EH (cell line): ENCODE data around the gene CFAP46.
"Not testable (repeated sequence)": the region's sequence is repeated elsewhere in the genome, so short reads cannot be mapped to it uniquely, and the experiment has no call there.

Source experiments
- DNase-seq: peaks from one replicate; pipeline ENCODE4 v3.0.0-alpha.2; 2015; ENCODE audit warnings: low read depth

Gene CFAP46

GRCh38 chr10:132826524-132827422, 115.6 kb downstream of the CFAP46 start:
- DNase-seq = no peak

DNA sequence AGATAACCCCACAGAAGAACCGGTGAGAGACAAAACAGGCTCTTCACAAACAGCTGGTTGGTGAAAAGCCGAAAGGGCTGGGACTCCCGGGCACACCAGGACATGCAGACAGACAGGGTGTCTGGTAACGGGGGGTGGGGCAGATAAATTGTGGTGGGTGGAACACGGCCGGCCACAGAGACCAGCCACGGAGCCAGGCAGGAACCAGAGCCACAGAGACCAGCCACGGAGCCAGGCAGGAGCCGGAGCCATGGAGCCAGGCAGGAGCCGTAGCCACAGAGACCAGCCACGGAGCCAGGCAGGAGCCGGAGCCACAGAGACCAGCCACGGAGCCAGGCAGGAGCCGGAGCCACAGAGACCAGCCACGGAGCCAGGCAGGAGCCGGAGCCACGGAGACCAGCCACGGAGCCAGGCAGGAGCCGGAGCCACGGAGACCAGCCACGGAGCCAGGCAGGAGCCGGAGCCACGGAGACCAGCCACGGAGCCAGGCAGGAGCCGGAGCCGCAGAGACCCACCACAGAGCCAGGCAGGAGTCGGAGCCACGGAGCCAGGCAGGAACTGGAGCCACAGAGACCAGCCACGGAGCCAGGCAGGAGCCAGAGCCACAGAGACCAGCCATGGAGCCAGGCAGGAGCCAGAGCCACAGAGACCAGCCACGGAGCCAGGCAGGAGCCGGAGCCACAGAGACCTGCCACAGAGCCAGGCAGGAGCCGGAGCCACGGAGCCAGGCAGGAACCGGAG, 116.4 kb downstream of the CFAP46 start:
- DNase-seq = not testable (repeated sequence)

- no peak for DNase-seq
Observed at GRCh38 chr10:132820056-132820455, 122.3 kb downstream of the CFAP46 start.

- no peak for DNase-seq
Observed at GRCh38 chr10:132817701-132818211, 124.6 kb downstream of the CFAP46 start.

DNA sequence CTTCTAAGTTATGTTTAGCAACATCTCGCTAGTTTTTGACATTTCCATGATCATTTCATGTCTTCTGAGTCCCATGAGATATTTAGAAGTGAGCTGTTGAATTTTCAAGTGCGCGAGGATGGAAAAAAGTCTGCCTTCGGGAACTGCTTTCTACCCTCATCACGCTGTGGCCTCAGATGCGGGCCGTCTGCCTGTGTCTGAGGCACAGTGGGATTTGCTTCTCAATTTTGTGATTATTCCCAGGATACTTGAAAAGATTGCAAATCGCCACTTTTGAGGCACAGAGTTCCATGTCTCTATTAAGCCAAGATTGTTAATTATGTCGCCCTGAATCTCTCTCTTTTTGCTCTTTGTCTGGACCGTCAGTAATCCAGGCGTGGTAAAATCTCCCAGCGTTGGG, 125.7 kb downstream of the CFAP46 start:
- no peak for DNase-seq

DNA sequence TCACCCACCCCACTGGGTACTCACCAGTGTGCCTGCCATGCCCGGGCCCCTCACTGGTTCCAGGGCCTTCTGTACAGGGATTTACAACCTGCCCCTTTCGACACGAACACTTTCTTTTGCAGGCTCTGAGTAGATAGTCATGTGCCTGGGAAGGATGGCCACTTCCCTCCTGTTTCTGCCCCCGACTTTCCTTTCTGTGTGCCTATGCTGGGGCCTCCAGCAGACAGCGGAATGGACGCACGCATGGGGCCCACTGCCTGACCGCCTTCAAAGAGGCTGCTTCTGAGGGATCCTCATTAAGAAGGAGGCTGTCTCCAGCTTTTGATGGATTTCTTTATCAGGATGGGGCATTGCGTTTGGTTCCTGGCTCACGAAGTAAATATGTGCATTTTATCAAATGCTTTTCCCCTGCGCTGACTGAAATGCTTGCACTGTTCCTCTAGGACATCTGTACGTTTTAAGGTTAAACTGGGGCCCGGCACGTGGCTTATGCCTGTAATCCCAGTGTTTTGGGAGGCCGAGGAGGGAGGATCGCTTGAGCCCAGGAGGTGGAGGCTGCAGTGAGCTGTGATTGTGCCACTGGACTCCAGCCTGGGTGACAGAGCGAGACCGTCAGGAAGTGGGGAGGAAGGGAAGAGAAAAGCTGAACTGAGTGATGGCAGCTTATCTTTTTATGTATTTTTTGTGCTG, 127.1 kb downstream of the CFAP46 start:
- no peak for DNase-seq

DNA sequence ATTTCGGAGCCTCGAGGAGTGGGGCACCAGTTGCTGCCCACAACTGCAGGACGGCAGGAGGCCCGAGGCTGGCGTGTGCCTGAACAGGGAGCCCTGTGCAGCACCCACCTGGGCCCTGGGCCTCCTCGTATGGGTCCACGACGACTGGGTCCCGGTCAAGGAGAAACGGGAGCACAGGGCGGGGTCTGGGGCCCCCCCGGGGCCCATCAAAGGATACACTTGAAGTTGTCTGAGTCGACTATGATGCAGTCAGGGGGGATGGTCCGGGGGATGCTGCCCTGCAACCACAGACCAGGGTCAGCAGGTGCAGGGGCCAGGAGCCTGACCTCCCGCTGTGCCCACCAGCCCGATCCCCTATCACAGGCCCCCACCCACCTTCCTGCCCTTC, 127.9 kb downstream of the CFAP46 start:
- DNase-seq = no peak

DNA sequence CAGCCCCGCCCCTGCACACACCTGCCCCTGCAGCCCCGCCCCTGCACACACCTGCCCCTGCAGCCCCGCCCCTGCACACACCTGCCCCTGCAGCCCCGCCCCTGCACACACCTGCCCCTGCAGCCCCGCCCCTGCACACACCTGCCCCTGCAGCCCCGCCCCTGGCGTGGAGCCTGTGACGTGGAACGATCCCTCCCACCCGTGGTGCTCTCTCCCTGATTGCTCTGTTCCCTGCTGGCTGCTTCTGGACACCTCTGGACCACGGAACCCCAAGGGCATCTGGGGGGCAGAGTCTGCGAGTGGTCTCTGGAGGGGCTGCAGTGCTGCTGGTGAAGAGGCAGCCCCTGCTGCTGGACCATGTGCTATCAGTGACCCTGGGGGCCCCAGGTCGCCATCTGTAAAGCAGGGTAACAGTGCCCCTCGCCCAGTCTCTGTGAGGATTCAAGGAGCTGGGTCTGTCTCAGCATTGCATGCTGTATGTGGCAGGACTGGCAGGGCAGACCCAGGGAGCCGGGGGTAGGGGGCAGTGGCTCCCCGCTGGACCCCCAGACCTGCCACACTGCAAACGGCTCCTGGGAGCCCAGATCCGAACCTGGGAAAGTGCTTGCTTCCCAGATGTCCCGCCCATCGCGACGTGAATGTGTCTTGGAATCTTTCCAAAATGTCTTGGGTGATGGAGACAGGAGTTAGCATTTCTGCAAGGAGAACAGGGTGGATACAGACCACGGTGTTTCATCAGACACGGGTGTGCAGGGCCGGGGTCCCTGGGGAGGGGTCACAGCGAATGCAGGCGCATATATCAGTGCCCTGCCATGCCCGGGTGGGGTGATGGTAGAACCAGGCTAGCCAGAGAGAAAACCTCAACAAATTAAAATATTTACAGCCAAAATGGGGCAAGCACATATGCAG, 128.6 kb downstream of the CFAP46 start:
- no peak for DNase-seq

- DNase-seq = no peak
Observed at GRCh38 chr10:132813001-132813401, 129.4 kb downstream of the CFAP46 start.

- DNase-seq = no peak
Observed at GRCh38 chr10:132812520-132812919, 129.8 kb downstream of the CFAP46 start.

DNA sequence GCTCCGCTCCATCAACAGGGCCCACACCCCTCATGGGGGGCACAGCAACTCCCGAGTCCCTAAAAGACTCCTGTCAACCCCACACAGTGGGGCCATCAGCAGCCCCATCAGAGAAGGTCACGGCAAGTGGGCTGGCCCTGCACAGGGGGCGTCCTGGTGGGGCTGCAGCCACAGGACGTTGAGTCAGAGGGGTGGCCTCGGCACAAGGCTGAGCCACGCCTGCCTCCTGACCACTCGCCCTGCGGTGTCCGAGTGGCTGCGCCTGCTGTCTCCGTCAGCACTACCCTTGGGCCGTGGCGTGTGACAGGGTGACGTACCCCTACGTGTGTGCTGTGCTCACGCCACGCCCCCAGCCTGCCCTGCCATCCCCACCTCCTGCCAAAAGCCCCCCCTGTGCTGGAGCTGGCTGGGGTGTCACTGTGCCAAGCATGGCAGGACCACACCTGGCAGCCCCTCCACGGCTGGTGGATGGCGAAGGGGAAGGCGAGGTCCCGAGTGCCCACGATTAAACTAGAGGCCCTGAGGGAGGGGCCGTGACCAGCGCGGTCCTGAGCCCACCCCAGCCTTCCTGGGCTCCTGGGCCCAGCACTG, 130.4 kb downstream of the CFAP46 start:
- DNase-seq = no peak

- DNase-seq = no peak
Observed at GRCh38 chr10:132810807-132811700, 131.3 kb downstream of the CFAP46 start.

- DNase-seq = no peak
Observed at GRCh38 chr10:132810141-132810806, 132.1 kb downstream of the CFAP46 start.

GRCh38 chr10:132809232-132810140, 132.9 kb downstream of the CFAP46 start:
- no peak for DNase-seq

DNA sequence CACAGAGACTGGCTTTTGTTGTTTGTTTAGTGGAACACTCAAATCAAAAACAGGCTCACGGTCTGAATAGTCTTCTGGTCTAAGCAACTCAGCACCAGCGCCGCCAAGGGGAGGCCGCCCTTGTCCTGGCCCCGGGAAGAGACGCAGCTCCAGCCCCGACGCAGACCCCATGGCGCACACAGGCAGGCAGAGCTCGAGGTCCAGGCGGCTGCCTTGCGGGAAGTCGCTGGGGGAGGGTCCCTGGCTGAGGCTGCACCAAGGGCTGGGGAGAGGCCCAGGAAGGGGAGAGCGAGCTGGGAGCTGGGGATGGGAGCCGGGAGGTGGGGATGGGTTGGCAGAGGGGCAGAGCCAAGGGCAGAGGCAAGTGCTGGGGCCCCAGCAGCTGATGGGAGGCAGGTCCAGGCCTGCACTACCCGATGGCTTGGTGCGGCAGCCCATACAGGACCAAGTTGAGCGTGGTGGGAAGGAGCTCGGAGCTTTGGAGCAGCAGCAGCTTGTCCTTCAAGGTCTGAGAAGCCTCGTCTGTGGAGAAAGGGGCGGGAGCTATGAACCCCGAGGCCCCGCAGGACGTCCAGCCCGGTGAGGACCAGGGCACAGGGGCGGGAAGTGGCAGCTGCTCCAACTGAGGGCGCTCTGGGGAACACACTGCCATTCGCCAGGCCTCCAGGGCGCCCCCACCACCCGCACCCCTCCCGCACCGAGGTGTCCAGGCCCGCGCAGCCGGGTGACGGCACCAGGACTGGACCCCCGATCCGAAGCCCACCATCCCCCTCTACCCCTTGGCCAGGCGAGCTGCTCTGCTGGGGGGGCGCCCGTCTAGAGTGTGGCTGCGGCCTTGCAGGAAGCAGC, 133.8 kb downstream of the CFAP46 start:
- DNase-seq = no peak

DNA sequence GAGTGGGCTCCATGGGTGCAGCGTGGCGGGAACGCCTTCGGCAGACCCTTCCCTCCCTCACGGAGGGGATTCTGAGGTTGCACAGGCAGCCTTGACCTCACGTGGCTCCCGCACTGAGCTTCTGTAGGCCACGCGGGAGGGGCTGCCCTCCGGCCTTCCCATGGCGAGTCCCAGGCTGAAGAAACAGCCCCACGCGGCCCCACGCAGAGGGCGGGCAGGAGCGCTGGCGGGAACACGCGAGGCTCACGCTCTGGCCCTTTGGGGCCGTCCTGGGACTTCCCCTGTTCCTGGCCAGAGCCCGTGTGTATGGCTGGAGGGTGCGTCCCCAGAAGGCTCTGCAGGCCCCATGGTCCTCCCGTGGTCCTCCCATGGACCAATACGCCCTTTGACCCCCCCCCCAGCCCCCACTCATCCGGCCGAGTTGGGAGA, 134.7 kb downstream of the CFAP46 start:
- DNase-seq = no peak

GRCh38 chr10:132806561-132807003, 135.8 kb downstream of the CFAP46 start:
- no peak for DNase-seq
